ENCODE measurements around the gene SLC6A15. TPM values are rescaled to one million over a fixed set of nuclear protein-coding genes. Genes with fewer than 3 reads are reported as not detected.
A peak's percentile ranks its signal among the peaks of the same experiment; 100 is the strongest.

Gene SLC6A15
- total RNA-seq (0.29 and 0.39 TPM in 2 replicates), polyA plus RNA-seq (not detected in 2 replicates), polyA minus RNA-seq (not detected in 2 replicates)
- 0.14 TPM for total RNA-seq (2013)

- Mint-ChIP-seq H3K27ac (no peak within 1 kb of the TSS), H3K4me3 (peak within 1 kb of the TSS; percentile 62), H3K27me3 (peaks cover 25% of the 10 kb centered on the region), H3K4me1 (peaks cover 15% of the 10 kb centered on the region), H3K9me3 (ENCODE audit: insufficient read depth) (no peaks in the 10 kb centered on the region)
- peak within 1 kb of the TSS in 1 of 5 experiments; percentile 4 for H3K4me3 ChIP-seq (ENCODE audit: control extremely low read depth in 1 of 5, extremely low read depth in 1 of 5, insufficient read depth in 1 of 5, low read depth in 2 of 5, low read length in 4 of 5)
- H3K9ac ChIP-seq (ENCODE audit: low read length): no peak within 1 kb of the TSS
- DNase-seq (peak; percentile 11), ATAC-seq (ENCODE audit: low read depth) (no peak)
- H3K27me3 ChIP-seq (replicated peaks in 1 of 4; ENCODE audit: control extremely low read depth in 1 of 4, control insufficient read depth in 3 of 4, insufficient read depth in 4 of 4, low read length in 3 of 4): peaks cover 0 to 29% (median 14%) of the 10 kb centered on the region in 4 experiments
- TF ChIP-seq, protein P1, sequence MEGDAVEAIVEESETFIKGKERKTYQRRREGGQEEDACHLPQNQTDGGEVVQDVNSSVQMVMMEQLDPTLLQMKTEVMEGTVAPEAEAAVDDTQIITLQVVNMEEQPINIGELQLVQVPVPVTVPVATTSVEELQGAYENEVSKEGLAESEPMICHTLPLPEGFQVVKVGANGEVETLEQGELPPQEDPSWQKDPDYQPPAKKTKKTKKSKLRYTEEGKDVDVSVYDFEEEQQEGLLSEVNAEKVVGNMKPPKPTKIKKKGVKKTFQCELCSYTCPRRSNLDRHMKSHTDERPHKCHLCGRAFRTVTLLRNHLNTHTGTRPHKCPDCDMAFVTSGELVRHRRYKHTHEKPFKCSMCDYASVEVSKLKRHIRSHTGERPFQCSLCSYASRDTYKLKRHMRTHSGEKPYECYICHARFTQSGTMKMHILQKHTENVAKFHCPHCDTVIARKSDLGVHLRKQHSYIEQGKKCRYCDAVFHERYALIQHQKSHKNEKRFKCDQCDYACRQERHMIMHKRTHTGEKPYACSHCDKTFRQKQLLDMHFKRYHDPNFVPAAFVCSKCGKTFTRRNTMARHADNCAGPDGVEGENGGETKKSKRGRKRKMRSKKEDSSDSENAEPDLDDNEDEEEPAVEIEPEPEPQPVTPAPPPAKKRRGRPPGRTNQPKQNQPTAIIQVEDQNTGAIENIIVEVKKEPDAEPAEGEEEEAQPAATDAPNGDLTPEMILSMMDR (IDR thresholded peaks at IDR 0.05): no peak
- no peak for TF ChIP-seq EZH2 (IDR thresholded peaks at IDR 0.05; ENCODE audit: borderline replicate concordance, insufficient read depth, low read depth, low read length, poor library complexity, severe bottlenecking)
- intact Hi-C loops (cut with micrococcal nuclease): no loop called here
- no peak within 1 kb of the TSS for H2AFZ ChIP-seq (ENCODE audit: insufficient read depth, low read depth, low read length, poor library complexity, severe bottlenecking)
- peaks cover 7 to 16% of the 10 kb centered on the region in 2 donors for H3K4me1 ChIP-seq (ENCODE audit: control insufficient read depth in 2 of 2, insufficient read depth in 2 of 2, low read length in 2 of 2)
- no peak within 1 kb of the TSS for H3K27ac ChIP-seq (ENCODE audit: low read length in 2 of 2)
- peak within 1 kb of the TSS; percentile 39 for H3K4me2 ChIP-seq (replicated peaks; ENCODE audit: low read depth, low read length, poor library complexity, severe bottlenecking)
- peaks cover 0 to 13% (median 0%) of the 10 kb centered on the region in 3 donors for H3K9me3 ChIP-seq (ENCODE audit: control extremely low read depth in 1 of 3, control insufficient read depth in 2 of 3, insufficient read depth in 1 of 3, low read length in 2 of 3)
- POLR2A ChIA-PET: no interaction called here
- H3K36me3 ChIP-seq (replicated peaks in 1 of 2; ENCODE audit: control extremely low read depth in 1 of 2, control insufficient read depth in 1 of 2, extremely low read depth in 1 of 2, insufficient read depth in 2 of 2, low read length in 1 of 2): no peaks in the 10 kb centered on the region
- 11% methylated on average over 62 of the region's 67 CpGs for WGBS (ENCODE audit: insufficient coverage)
- H3K79me2 ChIP-seq (ENCODE audit: control insufficient read depth, insufficient read depth, low read length): no peaks in the 10 kb centered on the region
- H4K20me1 ChIP-seq (ENCODE audit: control insufficient read depth, insufficient read depth, low read length, poor library complexity, severe bottlenecking): no peaks in the 10 kb centered on the region
- CTCF ChIA-PET: no interaction called here
Observed at GRCh38 chr12:84912198-84913128, at the start of gene SLC6A15. SLC6A15 (minus strand) TSS chr12:84912799; CDS start chr12:84892120, 20,679 bp downstream.

DNA sequence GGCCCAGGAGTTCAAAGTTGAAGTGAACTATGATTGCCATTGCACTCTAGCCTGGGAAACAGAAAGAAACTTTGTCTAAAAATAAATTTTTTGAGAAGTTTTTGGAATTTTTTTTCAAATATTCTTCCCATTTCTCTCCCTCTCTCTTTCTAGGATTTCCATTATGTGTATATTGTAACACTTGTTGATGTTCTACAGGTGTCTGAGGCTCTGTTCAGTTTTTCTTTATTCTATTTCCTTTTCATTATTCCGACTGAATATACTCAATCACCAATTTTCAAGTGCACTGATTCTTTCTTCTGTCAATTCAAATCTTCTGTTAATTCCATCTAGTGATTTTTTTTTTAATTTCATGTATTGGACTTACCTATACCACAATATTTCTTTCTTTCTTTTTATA lies 48.3 kb upstream of the SLC6A15 start:
- H3K4me3 ChIP-seq (ENCODE audit: control extremely low read depth in 1 of 5, extremely low read depth in 1 of 5, insufficient read depth in 1 of 5, low read depth in 2 of 5, low read length in 4 of 5): no peak overlapping the region
- H3K27me3 ChIP-seq (replicated peaks in 1 of 4; ENCODE audit: control extremely low read depth in 1 of 4, control insufficient read depth in 3 of 4, insufficient read depth in 4 of 4, low read length in 3 of 4): no peaks in the 10 kb centered on the region
- DNase-seq (no peak), ATAC-seq (ENCODE audit: low read depth) (no peak)
- CTCF ChIA-PET: no interaction called here
- H4K20me1 ChIP-seq (ENCODE audit: control insufficient read depth, insufficient read depth, low read length, poor library complexity, severe bottlenecking): no peaks in the 10 kb centered on the region
- H3K27ac ChIP-seq (ENCODE audit: low read length in 2 of 2): no peak overlapping the region
- no peaks in the 10 kb centered on the region for H3K4me1 ChIP-seq (ENCODE audit: control insufficient read depth in 2 of 2, insufficient read depth in 2 of 2, low read length in 2 of 2)
- no peaks in the 10 kb centered on the region for H3K79me2 ChIP-seq (ENCODE audit: control insufficient read depth, insufficient read depth, low read length)
- no peaks in the 10 kb centered on the region for H3K27me3 Mint-ChIP-seq
- no peak overlapping the region for H3K27ac Mint-ChIP-seq
- no peak overlapping the region for H3K9ac ChIP-seq (ENCODE audit: low read length)
- H3K36me3 ChIP-seq (replicated peaks in 1 of 2; ENCODE audit: control extremely low read depth in 1 of 2, control insufficient read depth in 1 of 2, extremely low read depth in 1 of 2, insufficient read depth in 2 of 2, low read length in 1 of 2): no peaks in the 10 kb centered on the region
- WGBS (ENCODE audit: insufficient coverage): no CpG with 5 or more reads among the region's 1 CpG
- no peaks in the 10 kb centered on the region for H3K9me3 Mint-ChIP-seq (ENCODE audit: insufficient read depth)
- no peaks in the 10 kb centered on the region for H3K4me1 Mint-ChIP-seq
- H3K9me3 ChIP-seq (ENCODE audit: control extremely low read depth in 1 of 3, control insufficient read depth in 2 of 3, insufficient read depth in 1 of 3, low read length in 2 of 3): no peaks in the 10 kb centered on the region
- intact Hi-C loops (cut with micrococcal nuclease): no loop called here
- POLR2A ChIA-PET: no interaction called here
- TF ChIP-seq, protein P1 (IDR thresholded peaks at IDR 0.05): no peak
- TF ChIP-seq EZH2 (IDR thresholded peaks at IDR 0.05; ENCODE audit: borderline replicate concordance, insufficient read depth, low read depth, low read length, poor library complexity, severe bottlenecking): no peak
- no peak overlapping the region for H3K4me3 Mint-ChIP-seq
- H2AFZ ChIP-seq (ENCODE audit: insufficient read depth, low read depth, low read length, poor library complexity, severe bottlenecking): no peak overlapping the region
- no peak overlapping the region for H3K4me2 ChIP-seq (replicated peaks; ENCODE audit: low read depth, low read length, poor library complexity, severe bottlenecking)

All from B cell (primary cell).